T-cell (primary cell): ENCODE data around the gene PPP2R2B. TPM values are rescaled to one million over a fixed set of nuclear protein-coding genes. Genes with fewer than 3 reads are reported as not detected.

Experiments used
- ATAC-seq, 4 experiments: fragments of 200-7000 bp in 3 of 4; fragments of 150-1000 bp in 1 of 4; cut with Tn5 transposase; replicated peaks in 1 of 4; 1 replicate in 3 of 4; 2 replicates in 1 of 4; pipeline ENCODE4 v1.10.0; 2021; ENCODE audit warnings: moderate library complexity in 3 of 4, mild to moderate bottlenecking in 2 of 4, moderate number of reproducible peaks in 1 of 4
- CTCF ChIA-PET, 2 donors: fragments of 300-600 bp; sonication (Branson Sonifier 250); formaldehyde crosslinking; loops; one replicate each; lab custom pipeline; 2022; ENCODE audit warnings: antibody characterized with exemption in 2 of 2; lab: Charles Lee
- POLR2A ChIA-PET, 2 donors: fragments of 300-600 bp; sonication (Branson Sonifier 250); formaldehyde crosslinking; loops; one replicate each; lab custom pipeline; 2022; ENCODE audit warnings: antibody characterized with exemption in 2 of 2; lab: Charles Lee
- DNase-seq, 35 experiments: peaks; one replicate each; pipeline versions ENCODE4 v3.0.0 to v3.0.0-alpha.2; 2013 to 2023
- H3K27ac ChIP-seq: one replicate; pipeline ENCODE4 v1.5.1; 2013; ENCODE audit warnings: low read length
- H3K27me3 ChIP-seq, 2 experiments: replicated peaks in 1 of 2; 1 replicate in 1 of 2; 2 replicates in 1 of 2; pipeline versions ENCODE4 v1.6.1 to v1.7.0; 2013; ENCODE audit warnings: low read length in 1 of 2, mixed read lengths in 1 of 2; ENCODE audit not compliant: control insufficient read depth in 2 of 2, insufficient read depth in 2 of 2; ENCODE audit errors: extremely low read depth in 1 of 2
- H3K36me3 ChIP-seq, 2 donors: 1 replicate in 1 of 2; 2 replicates in 1 of 2; pipeline versions ENCODE4 v1.6.1 to v1.7.0; 2013; ENCODE audit warnings: low read length in 1 of 2; ENCODE audit not compliant: control insufficient read depth in 2 of 2, insufficient read depth in 1 of 2; ENCODE audit errors: extremely low read depth in 1 of 2
- H3K4me1 ChIP-seq, 2 experiments: 1 replicate in 1 of 2; 2 replicates in 1 of 2; pipeline versions ENCODE4 v1.6.1 to v1.7.0; 2013; ENCODE audit warnings: low read length in 2 of 2, mixed read lengths in 1 of 2; ENCODE audit not compliant: insufficient read depth in 2 of 2, control insufficient read depth in 1 of 2; ENCODE audit errors: extremely low read depth in 1 of 2
- H3K4me3 ChIP-seq, 2 donors: 1 replicate in 1 of 2; 2 replicates in 1 of 2; pipeline versions ENCODE4 v1.5.1 to v1.7.0; 2013; ENCODE audit warnings: mild to moderate bottlenecking in 2 of 2, low read length in 1 of 2, moderate library complexity in 1 of 2; ENCODE audit not compliant: control insufficient read depth in 1 of 2; ENCODE audit errors: extremely low read depth in 1 of 2
- H3K9me3 ChIP-seq: 2 replicates; pipeline ENCODE4 v1.7.0; 2013
- H3K27ac Mint-ChIP-seq, 2 donors: one replicate each; pipeline ENCODE4 v1.8.0; 2020 to 2021; ENCODE audit warnings: mild to moderate bottlenecking in 2 of 2, mixed read lengths in 2 of 2
- H3K27me3 Mint-ChIP-seq, 2 donors: one replicate each; pipeline ENCODE4 v1.8.0; 2021 to 2022; ENCODE audit warnings: mixed read lengths in 2 of 2
- H3K36me3 Mint-ChIP-seq: one replicate; pipeline ENCODE4 v1.8.0; 2021; ENCODE audit warnings: mixed read lengths
- H3K4me1 Mint-ChIP-seq, 3 donors: one replicate each; pipeline ENCODE4 v1.8.0; 2020 to 2022; ENCODE audit warnings: mixed read lengths in 3 of 3, mild to moderate bottlenecking in 1 of 3
- H3K4me3 Mint-ChIP-seq, 3 donors: one replicate each; pipeline ENCODE4 v1.8.0; 2020 to 2022; ENCODE audit warnings: mild to moderate bottlenecking in 3 of 3, mixed read lengths in 3 of 3, moderate library complexity in 3 of 3
- H3K9me3 Mint-ChIP-seq, 3 donors: one replicate each; pipeline ENCODE4 v1.8.0; 2020 to 2022; ENCODE audit warnings: mixed read lengths in 3 of 3
- WGBS: methylation state at CpG from one replicate; pipeline ENCODE4 v1.1.5; 2013; ENCODE audit warnings: missing lambda C conversion rate; ENCODE audit not compliant: insufficient coverage; 5-methylcytosine and 5-hydroxymethylcytosine counted together
- total RNA-seq, 35 experiments: library from RNA in 6 of 35; stranded (reverse) in 6 of 35; fragments of 120-200 nt in 1 of 35; gene quantifications; one replicate each; pipeline versions ENCODE4 v1.2.1 to v1.2.4 and lab custom pipeline; 2013 to 2026

Gene PPP2R2B
- total RNA-seq, 5 donors from 2014 or later (not counting 1 experiment from before 2014, with no cell fraction given): 1.5 to 10.6 (median 4.8) TPM

GRCh38 chr5:146799231-146799630, 79.3 kb downstream of the PPP2R2B start:
- DNase-seq: peak in 1 of 35 experiments; percentile 4
- no peak for ATAC-seq
- ChIA-PET CTCF (no interaction called here), POLR2A (no interaction called here)
- H3K27ac ChIP-seq: no peak overlapping the region
- Mint-ChIP-seq H3K4me3 (no peak overlapping the region), H3K9me3 (no peaks in the 10 kb centered on the region), H3K4me1 (peaks cover 5 to 35% (median 16%) of the 10 kb centered on the region in 3 donors), H3K36me3 (no peaks in the 10 kb centered on the region), H3K27ac (no peak overlapping the region), H3K27me3 (no peaks in the 10 kb centered on the region)
- H3K27me3 ChIP-seq: no peaks in the 10 kb centered on the region
- WGBS: 20% methylated on average over 1 of the region's 1 CpG
- no peaks in the 10 kb centered on the region for H3K36me3 ChIP-seq
- H3K9me3 ChIP-seq: no peaks in the 10 kb centered on the region
- H3K4me1 ChIP-seq: no peaks in the 10 kb centered on the region
- no peak overlapping the region for H3K4me3 ChIP-seq

- 93% methylated on average over 2 of the region's 5 CpGs for whole genome bisulfite sequencing
- H3K27ac Mint-ChIP-seq: no peak overlapping the region
- no peak overlapping the region for H3K27ac ChIP-seq
- ATAC-seq (no peak), DNase-seq (no peak)
- POLR2A ChIA-PET: no interaction called here
- H3K4me3 ChIP-seq: no peak overlapping the region
- no peaks in the 10 kb centered on the region for H3K27me3 ChIP-seq
- no peaks in the 10 kb centered on the region for H3K9me3 Mint-ChIP-seq
- H3K36me3 Mint-ChIP-seq: no peaks in the 10 kb centered on the region
- H3K4me3 Mint-ChIP-seq: no peak overlapping the region
- H3K27me3 Mint-ChIP-seq: no peaks in the 10 kb centered on the region
- CTCF ChIA-PET: no interaction called here
- no peaks in the 10 kb centered on the region for H3K36me3 ChIP-seq
- H3K9me3 ChIP-seq: no peaks in the 10 kb centered on the region
- H3K4me1 ChIP-seq: peaks cover 0 to 2% of the 10 kb centered on the region in 2 experiments
- H3K4me1 Mint-ChIP-seq: peaks cover 8 to 43% (median 20%) of the 10 kb centered on the region in 3 donors
These were observed 80.9 kb downstream of the PPP2R2B start for GRCh38 chr5:146797658-146798057.

GRCh38 chr5:146796911-146797310, 81.6 kb downstream of the PPP2R2B start:
- peaks cover 0 to 2% of the 10 kb centered on the region in 2 experiments for H3K4me1 ChIP-seq
- POLR2A ChIA-PET: interaction anchor here in 1 of 2 donors (0.5 kb wide), 1 partner anchor 79 kb away, joined by 4 read pairs; no protein-coding TSS in a partner anchor
- H3K27me3 ChIP-seq: no peaks in the 10 kb centered on the region
- H3K36me3 ChIP-seq: no peaks in the 10 kb centered on the region
- Mint-ChIP-seq H3K27me3 (no peaks in the 10 kb centered on the region), H3K36me3 (no peaks in the 10 kb centered on the region), H3K4me1 (peaks cover 8 to 48% (median 20%) of the 10 kb centered on the region in 3 donors), H3K9me3 (no peaks in the 10 kb centered on the region), H3K27ac (peak overlapping the region in 1 of 2 donors; percentile 41), H3K4me3 (no peak overlapping the region)
- no peak overlapping the region for H3K4me3 ChIP-seq
- no peak for DNase-seq
- ATAC-seq: no peak
- CTCF ChIA-PET: no interaction called here
- H3K27ac ChIP-seq: no peak overlapping the region
- WGBS: no CpG with 5 or more reads among the region's 1 CpG
- no peaks in the 10 kb centered on the region for H3K9me3 ChIP-seq

GRCh38 chr5:146796144-146796543, 82.4 kb downstream of the PPP2R2B start:
- H3K27ac Mint-ChIP-seq: no peak overlapping the region
- DNase-seq (no peak), ATAC-seq (no peak)
- H3K36me3 ChIP-seq: no peaks in the 10 kb centered on the region
- no peak overlapping the region for H3K27ac ChIP-seq
- H3K4me1 ChIP-seq: peaks cover 0 to 2% of the 10 kb centered on the region in 2 experiments
- POLR2A ChIA-PET: interaction anchor here in 1 of 2 donors (0.5 kb wide), 1 partner anchor 78 kb away, joined by 4 read pairs; no protein-coding TSS in a partner anchor
- H3K4me1 Mint-ChIP-seq: peaks cover 8 to 48% (median 20%) of the 10 kb centered on the region in 3 donors
- no peak overlapping the region for H3K4me3 Mint-ChIP-seq
- no peaks in the 10 kb centered on the region for H3K27me3 ChIP-seq
- no peaks in the 10 kb centered on the region for H3K9me3 Mint-ChIP-seq
- H3K4me3 ChIP-seq: no peak overlapping the region
- no peaks in the 10 kb centered on the region for H3K9me3 ChIP-seq
- H3K36me3 Mint-ChIP-seq: no peaks in the 10 kb centered on the region
- CTCF ChIA-PET: no interaction called here
- H3K27me3 Mint-ChIP-seq: no peaks in the 10 kb centered on the region
- 73% methylated on average over 3 of the region's 4 CpGs for WGBS

GRCh38 chr5:146794326-146795029, 84.1 kb downstream of the PPP2R2B start:
- no peaks in the 10 kb centered on the region for H3K27me3 ChIP-seq
- no peak overlapping the region for H3K4me3 Mint-ChIP-seq
- no peak overlapping the region for H3K27ac ChIP-seq
- no peaks in the 10 kb centered on the region for H3K36me3 ChIP-seq
- ChIA-PET CTCF (interaction anchor here in 1 of 2 donors (1.1 kb wide), 1 partner anchor 33 kb away, joined by 3 read pairs; no protein-coding TSS in a partner anchor), POLR2A (no interaction called here)
- H3K36me3 Mint-ChIP-seq: no peaks in the 10 kb centered on the region
- no peaks in the 10 kb centered on the region for H3K27me3 Mint-ChIP-seq
- H3K9me3 Mint-ChIP-seq: no peaks in the 10 kb centered on the region
- no peaks in the 10 kb centered on the region for H3K9me3 ChIP-seq
- peaks cover 0 to 2% of the 10 kb centered on the region in 2 experiments for H3K4me1 ChIP-seq
- no peak overlapping the region for H3K27ac Mint-ChIP-seq
- peak in 2 of 4 experiments; percentile 48 for ATAC-seq
- peak in 1 of 35 experiments; percentile 9 for DNase-seq
- WGBS: no CpG with 5 or more reads among the region's 1 CpG
- peaks cover 8 to 41% (median 20%) of the 10 kb centered on the region in 3 donors for H3K4me1 Mint-ChIP-seq
- H3K4me3 ChIP-seq: no peak overlapping the region

- POLR2A ChIA-PET: interaction anchor here in 1 of 2 donors (0.6 kb wide), 1 partner anchor 88 kb away, joined by 5 read pairs; no protein-coding TSS in a partner anchor
These were observed 84.8 kb downstream of the PPP2R2B start for GRCh38 chr5:146793709-146794108.

More at GRCh38 chr5:146793709-146794108, 84.8 kb downstream of the PPP2R2B start:
- Histone ChIP-seq H3K4me1 (peaks cover 0 to 2% of the 10 kb centered on the region in 2 experiments), H3K9me3 (no peaks in the 10 kb centered on the region), H3K27me3 (no peaks in the 10 kb centered on the region), H3K4me3 (no peak overlapping the region), H3K36me3 (no peaks in the 10 kb centered on the region), H3K27ac (peak overlapping the region; percentile 17)
- no peak overlapping the region for H3K27ac Mint-ChIP-seq
- no peaks in the 10 kb centered on the region for H3K9me3 Mint-ChIP-seq
- H3K27me3 Mint-ChIP-seq: no peaks in the 10 kb centered on the region
- WGBS: 100% methylated on average over 1 of the region's 1 CpG
- H3K4me1 Mint-ChIP-seq: peaks cover 8 to 35% (median 20%) of the 10 kb centered on the region in 3 donors
- no peaks in the 10 kb centered on the region for H3K36me3 Mint-ChIP-seq
- CTCF ChIA-PET: interaction anchor here in 1 of 2 donors (1.1 kb wide), 1 partner anchor 33 kb away, joined by 3 read pairs; no protein-coding TSS in a partner anchor
- no peak overlapping the region for H3K4me3 Mint-ChIP-seq
- DNase-seq (no peak), ATAC-seq (no peak)
